GM21381 (cell line): ENCODE results near the gene RAET1E.
"Not testable (repeated sequence)": the region's sequence is repeated elsewhere in the genome, so short reads cannot be mapped to it uniquely, and the experiment has no call there.

Experiments used
- ATAC-seq: cut with Tn5 transposase; IDR thresholded peaks from one replicate; pipeline ENCODE4 v1.9.1; 2021; ENCODE audit warnings: mild to moderate bottlenecking, moderate library complexity; ENCODE audit not compliant: unreplicated experiment

The RAET1E gene

GRCh38 chr6:149897855-149898744 is at the start of gene RAET1E:
Gene RAET1E (minus strand): TSS chr6:149898113. CDS start chr6:149890901, 7,212 bp downstream.
- no peak for ATAC-seq

- ATAC-seq = not testable (repeated sequence)
Measured at GRCh38 chr6:149947533-149947932, 49.6 kb upstream of the RAET1E start.

- ATAC-seq = not testable (repeated sequence)
Measured at GRCh38 chr6:149946631-149947030, 48.7 kb upstream of the RAET1E start.

- not testable (repeated sequence) for ATAC-seq
Measured at GRCh38 chr6:149945276-149945675, 47.4 kb upstream of the RAET1E start.

GRCh38 chr6:149943321-149943720 is 45.4 kb upstream of the RAET1E start:
- not testable (repeated sequence) for ATAC-seq

- no peak for ATAC-seq
Measured at GRCh38 chr6:149942461-149942829, 44.5 kb upstream of the RAET1E start.

GRCh38 chr6:149941583-149942460 is 43.9 kb upstream of the RAET1E start, which contains the start of gene ULBP2:
Gene ULBP2 (plus strand): TSS chr6:149942014. CDS start chr6:149942073, 59 bp downstream.
- ATAC-seq = no peak

- no peak for ATAC-seq
Measured at GRCh38 chr6:149940672-149940982, 42.7 kb upstream of the RAET1E start.

- no peak for ATAC-seq
Measured at GRCh38 chr6:149939909-149940671, 42.2 kb upstream of the RAET1E start.

- ATAC-seq = no peak
Measured at GRCh38 chr6:149939356-149939648, 41.4 kb upstream of the RAET1E start.

- peak; percentile 76 for ATAC-seq
Measured at GRCh38 chr6:149938571-149939355, 40.9 kb upstream of the RAET1E start.

- ATAC-seq = not testable (repeated sequence)
Measured at GRCh38 chr6:149938013-149938570, 40.2 kb upstream of the RAET1E start.

- ATAC-seq = no peak
Measured at GRCh38 chr6:149936743-149937142, 38.8 kb upstream of the RAET1E start.

- ATAC-seq = no peak
Measured at GRCh38 chr6:149935668-149936067, 37.8 kb upstream of the RAET1E start.

GRCh38 chr6:149935246-149935645 is 37.3 kb upstream of the RAET1E start:
- ATAC-seq = no peak

GRCh38 chr6:149934249-149935156 is 36.6 kb upstream of the RAET1E start:
- ATAC-seq = no peak

GRCh38 chr6:149933461-149933860 is 35.5 kb upstream of the RAET1E start:
- no peak for ATAC-seq

- ATAC-seq = no peak
Measured at GRCh38 chr6:149933036-149933435, 35.1 kb upstream of the RAET1E start.

GRCh38 chr6:149931501-149931900 is 33.6 kb upstream of the RAET1E start:
- no peak for ATAC-seq
